H1 (cell line): ENCODE results near the gene FANK1. TPM values are rescaled to one million over a fixed set of nuclear protein-coding genes. Genes with fewer than 3 reads are reported as not detected.

ENCODE experiments used
- ASH2L ChIP-seq: fragments of 200-600, 300-600 bp; sonication (generic); IDR thresholded peaks from one replicate; pipeline ENCODE4 v1.7.1; 2017; ENCODE audit warnings: low read length
- JUND ChIP-seq: IDR thresholded peaks from 2 replicates; pipeline ENCODE4 v1.6.1; 2011; ENCODE audit warnings: mild to moderate bottlenecking, improper control_type of control experiment, low read length
- POU5F1 ChIP-seq: IDR thresholded peaks from 2 replicates; pipeline ENCODE4 v1.6.1; 2011; ENCODE audit warnings: low read depth, mild to moderate bottlenecking, low read length, moderate library complexity
- SUZ12 ChIP-seq: fragments of 200-600 bp; sonication (generic); IDR thresholded peaks from 2 replicates; pipeline ENCODE4 v1.6.1; 2012; ENCODE audit warnings: mild to moderate bottlenecking, inconsistent platforms, low read length, moderate library complexity, mixed read lengths
- polyA plus RNA-seq, 7 experiments: library from polyadenylated mRNA; depleted of rRNA in 3 of 7; stranded (reverse) in 5 of 7; unstranded in 2 of 7; fragments of >200 nt in 5 of 7; fragments of 200-250 nt in 2 of 7; gene quantifications; 1 replicate in 5 of 7; 2 replicates in 1 of 7; 4 replicates in 1 of 7; pipeline versions ENCODE4 v1.2.1 to v1.2.3, GENCODE V29; 2011 to 2013; ENCODE audit warnings: missing spikeins in 2 of 7, mixed read lengths in 2 of 7
- total RNA-seq: library from RNA; stranded (reverse); fragmentation: NEBNext Ultra II Directional; extraction: Animal tissue kit (Norgen Biotek cat#: 25700); gene quantifications from 2 replicates; pipeline ENCODE4 v1.2.1, GENCODE V29; 2021
- TF ChIP-seq, protein P1 (sequence below): fragments of 300-600 bp; sonication (generic); IDR thresholded peaks from 2 replicates; pipeline ENCODE4 v1.7.1; 2012; ENCODE audit warnings: low read length, moderate library complexity, mild to moderate bottlenecking, inconsistent platforms; ENCODE audit not compliant: insufficient replicate concordance

Gene FANK1
- total and polyA plus RNA-seq, 2 of the 8 experiments (the other 6 are each of a cell fraction or from before 2014, with no cell fraction given) = 1.2 TPM; not detected in 1

DNA sequence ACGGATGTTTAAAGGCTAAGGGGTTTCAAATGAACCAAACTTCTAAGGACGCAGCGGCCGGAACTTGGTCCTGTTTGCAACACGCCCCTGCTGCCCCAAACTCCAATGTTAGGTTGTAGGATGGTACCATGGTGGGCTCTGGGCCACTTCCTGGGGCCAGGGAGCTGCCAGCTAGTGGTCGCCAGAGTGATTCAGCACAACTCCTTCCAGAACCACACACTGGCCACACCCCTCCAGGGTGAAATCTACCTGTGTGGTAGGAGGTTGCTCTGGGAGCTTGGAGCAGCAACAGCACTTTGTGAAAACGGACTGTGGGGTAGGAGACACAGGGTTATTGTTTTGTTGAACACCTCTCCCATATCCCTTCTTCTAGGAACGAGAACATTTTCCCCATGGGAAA, 161.1 kb downstream of the FANK1 start (continued):
- TF ChIP-seq, protein P1, sequence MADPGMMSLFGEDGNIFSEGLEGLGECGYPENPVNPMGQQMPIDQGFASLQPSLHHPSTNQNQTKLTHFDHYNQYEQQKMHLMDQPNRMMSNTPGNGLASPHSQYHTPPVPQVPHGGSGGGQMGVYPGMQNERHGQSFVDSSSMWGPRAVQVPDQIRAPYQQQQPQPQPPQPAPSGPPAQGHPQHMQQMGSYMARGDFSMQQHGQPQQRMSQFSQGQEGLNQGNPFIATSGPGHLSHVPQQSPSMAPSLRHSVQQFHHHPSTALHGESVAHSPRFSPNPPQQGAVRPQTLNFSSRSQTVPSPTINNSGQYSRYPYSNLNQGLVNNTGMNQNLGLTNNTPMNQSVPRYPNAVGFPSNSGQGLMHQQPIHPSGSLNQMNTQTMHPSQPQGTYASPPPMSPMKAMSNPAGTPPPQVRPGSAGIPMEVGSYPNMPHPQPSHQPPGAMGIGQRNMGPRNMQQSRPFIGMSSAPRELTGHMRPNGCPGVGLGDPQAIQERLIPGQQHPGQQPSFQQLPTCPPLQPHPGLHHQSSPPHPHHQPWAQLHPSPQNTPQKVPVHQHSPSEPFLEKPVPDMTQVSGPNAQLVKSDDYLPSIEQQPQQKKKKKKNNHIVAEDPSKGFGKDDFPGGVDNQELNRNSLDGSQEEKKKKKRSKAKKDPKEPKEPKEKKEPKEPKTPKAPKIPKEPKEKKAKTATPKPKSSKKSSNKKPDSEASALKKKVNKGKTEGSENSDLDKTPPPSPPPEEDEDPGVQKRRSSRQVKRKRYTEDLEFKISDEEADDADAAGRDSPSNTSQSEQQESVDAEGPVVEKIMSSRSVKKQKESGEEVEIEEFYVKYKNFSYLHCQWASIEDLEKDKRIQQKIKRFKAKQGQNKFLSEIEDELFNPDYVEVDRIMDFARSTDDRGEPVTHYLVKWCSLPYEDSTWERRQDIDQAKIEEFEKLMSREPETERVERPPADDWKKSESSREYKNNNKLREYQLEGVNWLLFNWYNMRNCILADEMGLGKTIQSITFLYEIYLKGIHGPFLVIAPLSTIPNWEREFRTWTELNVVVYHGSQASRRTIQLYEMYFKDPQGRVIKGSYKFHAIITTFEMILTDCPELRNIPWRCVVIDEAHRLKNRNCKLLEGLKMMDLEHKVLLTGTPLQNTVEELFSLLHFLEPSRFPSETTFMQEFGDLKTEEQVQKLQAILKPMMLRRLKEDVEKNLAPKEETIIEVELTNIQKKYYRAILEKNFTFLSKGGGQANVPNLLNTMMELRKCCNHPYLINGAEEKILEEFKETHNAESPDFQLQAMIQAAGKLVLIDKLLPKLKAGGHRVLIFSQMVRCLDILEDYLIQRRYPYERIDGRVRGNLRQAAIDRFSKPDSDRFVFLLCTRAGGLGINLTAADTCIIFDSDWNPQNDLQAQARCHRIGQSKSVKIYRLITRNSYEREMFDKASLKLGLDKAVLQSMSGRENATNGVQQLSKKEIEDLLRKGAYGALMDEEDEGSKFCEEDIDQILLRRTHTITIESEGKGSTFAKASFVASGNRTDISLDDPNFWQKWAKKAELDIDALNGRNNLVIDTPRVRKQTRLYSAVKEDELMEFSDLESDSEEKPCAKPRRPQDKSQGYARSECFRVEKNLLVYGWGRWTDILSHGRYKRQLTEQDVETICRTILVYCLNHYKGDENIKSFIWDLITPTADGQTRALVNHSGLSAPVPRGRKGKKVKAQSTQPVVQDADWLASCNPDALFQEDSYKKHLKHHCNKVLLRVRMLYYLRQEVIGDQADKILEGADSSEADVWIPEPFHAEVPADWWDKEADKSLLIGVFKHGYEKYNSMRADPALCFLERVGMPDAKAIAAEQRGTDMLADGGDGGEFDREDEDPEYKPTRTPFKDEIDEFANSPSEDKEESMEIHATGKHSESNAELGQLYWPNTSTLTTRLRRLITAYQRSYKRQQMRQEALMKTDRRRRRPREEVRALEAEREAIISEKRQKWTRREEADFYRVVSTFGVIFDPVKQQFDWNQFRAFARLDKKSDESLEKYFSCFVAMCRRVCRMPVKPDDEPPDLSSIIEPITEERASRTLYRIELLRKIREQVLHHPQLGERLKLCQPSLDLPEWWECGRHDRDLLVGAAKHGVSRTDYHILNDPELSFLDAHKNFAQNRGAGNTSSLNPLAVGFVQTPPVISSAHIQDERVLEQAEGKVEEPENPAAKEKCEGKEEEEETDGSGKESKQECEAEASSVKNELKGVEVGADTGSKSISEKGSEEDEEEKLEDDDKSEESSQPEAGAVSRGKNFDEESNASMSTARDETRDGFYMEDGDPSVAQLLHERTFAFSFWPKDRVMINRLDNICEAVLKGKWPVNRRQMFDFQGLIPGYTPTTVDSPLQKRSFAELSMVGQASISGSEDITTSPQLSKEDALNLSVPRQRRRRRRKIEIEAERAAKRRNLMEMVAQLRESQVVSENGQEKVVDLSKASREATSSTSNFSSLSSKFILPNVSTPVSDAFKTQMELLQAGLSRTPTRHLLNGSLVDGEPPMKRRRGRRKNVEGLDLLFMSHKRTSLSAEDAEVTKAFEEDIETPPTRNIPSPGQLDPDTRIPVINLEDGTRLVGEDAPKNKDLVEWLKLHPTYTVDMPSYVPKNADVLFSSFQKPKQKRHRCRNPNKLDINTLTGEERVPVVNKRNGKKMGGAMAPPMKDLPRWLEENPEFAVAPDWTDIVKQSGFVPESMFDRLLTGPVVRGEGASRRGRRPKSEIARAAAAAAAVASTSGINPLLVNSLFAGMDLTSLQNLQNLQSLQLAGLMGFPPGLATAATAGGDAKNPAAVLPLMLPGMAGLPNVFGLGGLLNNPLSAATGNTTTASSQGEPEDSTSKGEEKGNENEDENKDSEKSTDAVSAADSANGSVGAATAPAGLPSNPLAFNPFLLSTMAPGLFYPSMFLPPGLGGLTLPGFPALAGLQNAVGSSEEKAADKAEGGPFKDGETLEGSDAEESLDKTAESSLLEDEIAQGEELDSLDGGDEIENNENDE = no peak
- no peak for TF ChIP-seq SUZ12
- no peak for TF ChIP-seq ASH2L
- TF ChIP-seq POU5F1 = no peak
- TF ChIP-seq JUND = no peak
